Retinal pigment epithelial cell (primary cell): ENCODE data around the gene PDE1C.

Experiments used
- DNase-seq: peaks from one replicate; pipeline ENCODE4 v3.0.0-alpha.2; 2010; ENCODE audit warnings: low read depth
- H3K4me3 ChIP-seq: 2 replicates; pipeline ENCODE4 v1.5.1; 2011; ENCODE audit warnings: mild to moderate bottlenecking, low read length, control low read depth, moderate library complexity
- CTCF ChIP-seq: conservative IDR thresholded peaks from 2 replicates; pipeline ENCODE4 v1.5.1; 2011; ENCODE audit warnings: low read depth, low read length, control low read depth, inconsistent platforms

The PDE1C gene

GRCh38 chr7:32034052-32034451 is 36.2 kb downstream of the PDE1C start:
- TF ChIP-seq CTCF: no peak
- no peak for DNase-seq
- H3K4me3 ChIP-seq: no peak overlapping the region

GRCh38 chr7:32033006-32033405 is 37.2 kb downstream of the PDE1C start:
- no peak for DNase-seq
- no peak for TF ChIP-seq CTCF
- H3K4me3 ChIP-seq: no peak overlapping the region

GRCh38 chr7:32032211-32032610 is 38.0 kb downstream of the PDE1C start:
- DNase-seq: no peak
- H3K4me3 ChIP-seq: no peak overlapping the region
- no peak for TF ChIP-seq CTCF

- H3K4me3 ChIP-seq: no peak overlapping the region
- no peak for DNase-seq
- TF ChIP-seq CTCF: no peak
Observed at GRCh38 chr7:32030904-32031692, 39.1 kb downstream of the PDE1C start.

GRCh38 chr7:32026083-32026425 is 44.2 kb downstream of the PDE1C start:
- no peak for TF ChIP-seq CTCF
- DNase-seq: no peak
- H3K4me3 ChIP-seq: no peak overlapping the region

GRCh38 chr7:32025381-32026082 is 44.7 kb downstream of the PDE1C start:
- no peak for TF ChIP-seq CTCF
- H3K4me3 ChIP-seq: no peak overlapping the region
- DNase-seq: no peak

GRCh38 chr7:32023376-32023775 is 46.8 kb downstream of the PDE1C start:
- peak; percentile 78 for DNase-seq
- H3K4me3 ChIP-seq: no peak overlapping the region
- TF ChIP-seq CTCF: no peak
